Measurements from ENCODE around the gene TSPAN1.

TSPAN1 gene, protein sequence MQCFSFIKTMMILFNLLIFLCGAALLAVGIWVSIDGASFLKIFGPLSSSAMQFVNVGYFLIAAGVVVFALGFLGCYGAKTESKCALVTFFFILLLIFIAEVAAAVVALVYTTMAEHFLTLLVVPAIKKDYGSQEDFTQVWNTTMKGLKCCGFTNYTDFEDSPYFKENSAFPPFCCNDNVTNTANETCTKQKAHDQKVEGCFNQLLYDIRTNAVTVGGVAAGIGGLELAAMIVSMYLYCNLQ
- 0 reads per million in 4 experiments for total RNA-seq

DNA sequence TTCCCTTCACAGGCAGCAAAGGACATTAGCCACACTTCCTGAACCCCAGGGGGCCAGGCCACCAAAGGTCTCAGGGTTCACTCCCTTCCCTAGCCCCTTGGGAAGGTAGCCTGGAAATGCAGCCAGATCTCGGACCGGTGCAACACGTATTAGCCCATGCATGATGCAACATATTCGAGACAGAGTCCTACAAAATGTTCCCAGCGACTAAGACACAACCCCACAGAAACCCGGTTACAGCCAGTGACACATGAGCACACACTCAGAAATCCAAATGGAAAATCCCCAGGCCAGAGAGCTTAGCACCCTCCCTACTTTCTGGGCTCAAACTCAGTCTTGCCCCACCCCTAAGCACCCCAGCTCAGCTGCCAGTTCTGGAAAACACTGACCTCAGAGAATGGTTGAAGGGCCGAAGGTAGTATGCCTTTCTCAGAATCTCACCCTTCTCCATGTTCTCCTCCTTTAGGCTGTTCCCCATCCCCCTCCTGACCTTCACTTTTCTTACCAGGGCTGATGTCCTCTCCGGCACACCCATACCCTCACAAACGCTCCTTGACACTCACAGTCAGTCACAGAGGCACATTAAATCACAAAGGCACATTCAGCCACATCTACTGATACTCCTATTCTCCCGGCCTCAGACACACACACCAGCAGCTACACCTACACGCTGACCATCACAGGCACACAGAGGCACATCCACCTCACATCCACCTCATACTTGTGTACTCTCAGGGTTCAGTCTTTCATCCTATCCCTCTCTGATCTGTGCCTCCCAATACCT is at the start of gene TSPAN1:
TSS of gene TSPAN1 (plus strand) at position 640 of the 784 bp plus-strand sequence. CDS start 6,021 bp downstream, outside the sequence.
- no peak for DNase-seq

DNA sequence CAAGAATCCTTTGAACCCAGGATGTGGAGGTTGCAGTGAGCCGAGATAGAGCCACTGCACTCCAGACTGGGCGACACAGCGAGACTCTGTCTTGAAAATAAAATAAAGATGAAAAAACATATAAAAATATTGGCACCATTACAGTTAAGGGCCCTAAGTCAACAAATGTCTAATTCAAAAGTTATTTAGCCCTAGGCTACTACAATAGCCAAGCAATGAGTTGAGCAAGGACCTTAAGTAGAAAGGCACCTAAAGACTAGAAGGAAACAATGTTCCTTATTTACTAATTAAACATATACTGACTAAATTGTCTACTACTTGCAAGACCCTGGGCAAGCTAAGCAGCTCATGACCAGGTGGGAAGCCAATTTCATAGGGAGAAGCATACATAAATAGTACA is 46.5 kb upstream of the TSPAN1 start:
- no peak for DNase-seq

DNA sequence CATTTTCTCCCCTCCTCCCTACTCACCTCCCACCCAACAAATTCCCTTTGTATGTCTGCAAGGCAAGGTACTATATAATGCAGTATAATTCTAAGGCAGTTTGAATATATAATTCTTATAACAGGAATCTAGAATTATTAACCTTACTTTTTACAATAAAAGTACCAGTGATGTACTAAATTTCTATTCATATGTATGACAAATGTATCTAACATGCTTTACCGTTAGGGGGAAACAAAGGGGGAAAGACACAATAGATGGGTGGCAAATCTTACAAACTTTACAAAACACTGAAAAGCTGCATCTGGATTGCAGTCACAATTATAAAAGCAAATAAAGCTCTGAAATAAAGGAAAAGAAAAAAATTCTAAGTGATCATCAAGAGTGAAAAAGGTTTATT is 44.8 kb upstream of the TSPAN1 start:
- DNase-seq = no peak

DNA sequence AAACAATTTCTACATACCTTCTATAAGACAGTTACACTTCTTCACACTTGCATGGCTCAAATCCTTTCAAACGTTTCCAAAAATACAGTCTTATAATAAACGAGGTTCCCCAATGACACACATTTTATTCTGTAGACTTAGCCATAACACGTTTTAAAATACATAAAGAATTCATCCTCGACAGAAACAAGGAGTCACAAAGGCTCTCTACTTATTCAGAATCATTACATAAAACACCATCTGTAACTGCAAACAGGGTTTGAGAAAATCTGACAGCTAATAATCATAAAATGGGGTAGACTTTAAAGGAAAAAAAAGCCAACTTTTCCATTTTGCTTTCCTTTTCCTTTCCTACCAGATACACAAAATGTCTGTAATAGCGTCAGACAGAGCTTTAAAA is 44.3 kb upstream of the TSPAN1 start:
- DNase-seq = no peak

DNA sequence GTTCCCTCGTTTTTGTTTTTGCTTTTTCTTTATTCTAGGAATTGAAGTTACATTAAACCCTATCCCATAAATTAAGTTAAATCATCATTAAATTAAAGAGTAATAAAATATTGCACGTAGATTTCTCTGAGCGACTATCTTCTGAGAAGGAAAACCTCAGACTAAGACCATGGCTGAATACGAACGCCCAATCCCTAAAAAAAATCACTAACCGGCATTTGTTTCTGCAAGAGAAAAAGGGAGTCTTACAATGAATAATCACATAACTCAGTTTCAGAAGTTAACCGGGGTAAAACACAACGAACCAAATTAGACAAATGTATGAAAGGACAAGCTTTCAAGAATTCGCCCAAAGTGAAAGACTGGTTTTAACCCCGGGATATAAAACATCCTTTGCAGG is 43.8 kb upstream of the TSPAN1 start:
- no peak for DNase-seq

DNA sequence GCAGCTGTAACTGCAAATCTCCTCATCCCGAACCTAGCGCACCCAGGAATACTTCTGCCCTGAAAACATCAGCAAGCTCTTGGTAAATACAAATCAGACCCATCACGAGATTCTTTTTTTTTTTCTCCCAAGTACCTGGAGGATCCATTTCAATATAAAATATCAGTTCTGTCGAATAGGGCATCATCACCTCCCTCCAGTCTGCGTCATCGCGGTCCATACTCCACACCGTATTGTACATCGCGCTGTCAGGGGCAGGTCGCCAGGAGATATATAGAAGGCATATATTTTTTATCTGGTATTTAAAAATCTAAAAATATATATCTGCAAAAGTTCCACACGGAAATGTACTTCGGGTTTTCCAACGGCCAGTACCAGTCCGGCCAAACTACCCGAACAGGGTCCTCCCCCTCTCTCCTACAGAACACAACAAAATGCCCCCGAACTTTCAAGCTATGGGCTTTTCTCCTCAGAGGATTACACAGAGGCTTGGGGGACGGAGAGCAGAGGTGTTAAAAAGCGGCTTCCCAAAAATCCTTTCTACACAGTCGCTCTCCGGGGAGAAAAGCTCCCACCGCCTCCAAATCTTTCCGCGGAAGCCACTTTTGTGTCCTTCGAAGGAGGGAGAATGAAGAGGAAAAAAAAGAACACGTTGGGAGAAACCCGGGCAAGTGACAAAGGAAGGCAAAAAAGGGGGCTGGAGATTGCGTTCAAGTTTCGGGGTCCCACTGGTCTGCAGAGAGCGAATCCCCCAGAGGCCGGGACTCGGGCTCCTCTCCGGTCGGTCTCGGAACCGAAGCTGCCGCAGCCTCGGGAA is 43.0 kb upstream of the TSPAN1 start:
- no peak for DNase-seq

DNA sequence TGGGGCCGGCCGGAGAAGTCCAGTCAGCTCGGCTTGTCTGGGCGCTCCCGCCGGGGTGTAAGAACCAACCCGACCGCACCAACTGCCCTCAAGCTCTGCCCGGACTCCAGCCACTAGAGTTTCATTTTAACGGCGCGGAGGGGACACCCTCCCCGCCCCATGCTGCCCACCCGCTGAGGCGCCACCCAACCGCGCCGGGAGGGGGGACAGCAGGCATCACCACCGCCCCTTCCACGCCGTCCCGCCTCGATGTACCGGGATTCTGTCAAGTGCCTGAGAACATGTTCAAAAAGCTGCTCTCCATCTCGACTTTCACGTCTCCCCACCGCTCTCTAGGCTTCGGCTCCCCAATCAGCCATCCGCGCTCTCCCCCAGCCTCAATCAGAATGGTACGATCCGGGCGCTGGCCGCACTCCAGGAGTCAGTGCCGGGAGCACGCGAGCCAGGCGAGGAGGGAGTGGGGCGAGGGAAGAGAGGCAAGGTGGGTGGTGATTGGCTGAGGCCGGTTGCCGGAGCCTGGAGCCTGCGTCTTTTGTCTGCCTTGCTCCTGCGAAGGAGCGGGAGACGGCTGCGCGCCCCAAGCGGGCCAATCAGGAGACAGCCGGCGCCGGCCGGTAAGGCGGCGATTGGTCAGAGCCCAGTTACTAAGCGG is 42.2 kb upstream of the TSPAN1 start, which contains the start of gene PIK3R3:
TSS of gene PIK3R3 (minus strand) at position 101 of the 652 bp plus-strand sequence. CDS start 677 bp downstream, outside the sequence.
- DNase-seq = peak; percentile 74

DNA sequence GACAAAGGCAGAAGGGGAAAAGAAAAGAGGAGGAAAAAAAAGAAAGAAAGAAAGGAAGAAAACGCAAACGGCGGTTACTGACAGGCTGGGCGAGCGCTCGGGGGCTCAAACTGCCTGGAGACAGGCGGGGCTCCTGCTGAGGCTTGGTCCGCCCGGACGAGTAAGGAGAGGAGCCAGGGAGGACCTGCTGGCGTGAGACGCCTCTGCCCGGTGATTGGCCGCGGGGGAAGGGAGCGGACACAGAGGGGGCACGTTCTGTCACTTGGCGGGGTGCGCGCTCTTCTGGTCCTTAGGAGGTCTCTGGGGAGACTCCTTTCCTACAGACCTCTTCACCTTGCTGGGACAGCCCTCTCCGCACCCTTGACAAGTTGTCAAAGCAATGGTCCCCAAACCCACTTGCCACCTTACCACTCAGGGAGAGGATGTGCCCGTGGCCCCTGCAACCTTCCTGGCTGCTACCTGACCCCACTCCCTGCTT is 41.7 kb upstream of the TSPAN1 start:
- DNase-seq = no peak

DNA sequence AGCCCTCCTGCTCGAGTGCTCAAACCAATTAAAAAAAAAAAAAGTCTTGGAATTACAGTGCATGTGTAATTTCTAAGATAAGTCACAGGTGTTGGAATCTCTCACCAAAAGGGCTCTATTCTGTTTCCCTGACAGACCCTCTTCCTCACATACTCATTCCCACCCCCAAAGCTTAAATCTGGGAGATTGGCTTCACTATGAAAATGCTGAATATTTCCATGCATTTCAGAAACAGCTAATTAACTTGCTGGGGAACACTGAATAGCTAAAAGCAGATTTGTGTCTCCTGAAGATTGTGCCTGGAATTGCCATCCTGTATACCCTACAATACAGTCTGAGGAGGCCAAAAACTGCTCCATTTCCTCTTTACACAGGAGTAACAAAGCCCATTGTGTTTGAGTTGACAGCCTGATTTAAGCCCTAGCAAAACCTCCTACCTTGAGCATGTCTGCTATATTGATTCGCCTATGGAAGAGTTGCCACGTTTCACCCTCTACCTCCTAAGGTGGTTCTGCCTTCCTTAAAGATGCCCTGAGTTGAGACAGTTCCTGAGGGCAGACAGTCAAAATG is 41.0 kb upstream of the TSPAN1 start:
- no peak for DNase-seq

DNA sequence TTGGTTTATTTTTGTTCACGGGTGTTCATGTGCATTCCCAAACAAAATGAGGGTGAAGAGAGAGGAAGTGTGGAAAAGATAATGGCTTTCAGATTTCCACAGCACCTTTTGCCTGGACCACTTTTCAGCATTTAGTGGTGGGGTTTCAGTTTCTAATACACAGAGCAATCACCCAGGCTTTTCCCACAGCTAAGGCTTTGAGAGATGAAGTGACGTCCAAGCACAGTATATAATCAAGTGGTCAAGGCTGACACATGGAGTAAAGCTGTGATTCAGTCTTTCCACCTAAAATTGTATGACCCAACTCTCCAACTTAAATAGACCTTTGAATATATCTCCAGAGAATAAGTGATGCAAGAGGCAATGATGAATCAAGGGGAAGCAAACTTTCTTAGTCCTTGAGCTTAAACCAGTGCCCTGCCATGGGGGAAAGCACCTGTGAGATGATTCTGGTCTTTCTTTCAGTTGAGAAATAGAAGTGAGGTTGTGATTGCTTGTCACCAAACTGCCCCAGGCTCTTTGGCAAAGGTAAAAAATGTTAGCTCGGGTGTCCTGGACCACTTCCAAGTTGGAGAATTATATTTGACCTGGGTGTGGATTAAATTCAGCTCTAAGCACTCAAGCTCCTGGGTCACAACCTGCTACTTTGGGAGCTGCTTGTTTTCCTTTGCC is 40.1 kb upstream of the TSPAN1 start:
- no peak for DNase-seq

DNA sequence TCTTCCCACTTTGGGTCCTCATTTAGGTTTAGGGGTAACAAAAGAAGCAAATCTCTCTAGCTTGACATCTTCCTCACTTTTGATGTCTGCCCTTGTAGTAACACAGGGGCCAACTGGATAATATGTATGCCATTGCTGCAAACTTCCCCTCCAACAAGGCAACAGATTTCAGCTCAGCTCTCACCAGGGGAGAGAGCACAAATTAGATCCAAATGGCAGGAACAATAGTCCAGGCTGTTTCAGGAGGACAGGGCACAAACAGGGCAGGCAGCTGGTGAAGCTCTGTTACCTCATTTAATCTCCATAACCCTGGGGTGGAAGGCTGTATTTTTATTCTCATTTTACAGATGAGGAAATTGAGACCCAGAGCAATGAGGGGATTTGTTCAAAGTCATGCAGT is 38.2 kb upstream of the TSPAN1 start:
- no peak for DNase-seq

DNA sequence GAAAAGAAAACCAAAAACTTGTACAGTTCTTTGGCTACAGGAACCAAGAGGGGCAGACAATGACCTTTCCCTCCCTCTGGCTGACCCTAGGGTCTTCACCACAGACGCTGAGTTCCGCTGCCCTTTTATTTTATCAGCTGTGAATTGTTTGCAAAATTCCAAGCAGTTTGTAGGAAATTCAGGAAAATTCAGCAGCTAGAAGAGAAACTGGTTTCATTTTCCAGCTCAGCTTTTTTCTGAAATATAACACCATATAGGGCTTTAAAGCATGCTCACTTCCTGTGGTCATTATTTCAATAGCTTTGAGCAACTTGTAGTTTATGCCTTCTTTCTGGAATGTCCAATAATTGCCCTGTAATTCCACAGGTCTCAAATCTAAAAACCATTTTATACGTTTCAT is 37.0 kb upstream of the TSPAN1 start:
- DNase-seq = no peak

DNA sequence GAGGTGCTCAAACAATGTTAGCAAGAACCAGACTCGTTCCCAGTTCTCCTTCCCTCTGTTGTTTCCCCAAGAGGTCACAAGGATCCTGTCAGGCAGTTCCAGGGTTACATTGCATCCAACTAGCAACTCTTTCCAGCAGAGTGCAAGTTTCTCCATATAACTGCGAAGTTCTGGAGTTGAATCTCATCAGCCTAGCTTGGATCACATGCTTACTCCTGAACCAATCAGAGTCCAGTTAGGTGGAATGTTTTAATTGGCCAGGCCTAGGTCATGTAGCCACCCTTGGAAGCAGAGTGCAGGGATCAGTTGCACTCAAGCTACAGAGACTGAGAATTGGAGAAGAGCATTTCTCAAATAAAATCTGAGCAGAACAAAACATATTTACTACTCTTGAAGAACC is 26.6 kb upstream of the TSPAN1 start:
- no peak for DNase-seq

DNA sequence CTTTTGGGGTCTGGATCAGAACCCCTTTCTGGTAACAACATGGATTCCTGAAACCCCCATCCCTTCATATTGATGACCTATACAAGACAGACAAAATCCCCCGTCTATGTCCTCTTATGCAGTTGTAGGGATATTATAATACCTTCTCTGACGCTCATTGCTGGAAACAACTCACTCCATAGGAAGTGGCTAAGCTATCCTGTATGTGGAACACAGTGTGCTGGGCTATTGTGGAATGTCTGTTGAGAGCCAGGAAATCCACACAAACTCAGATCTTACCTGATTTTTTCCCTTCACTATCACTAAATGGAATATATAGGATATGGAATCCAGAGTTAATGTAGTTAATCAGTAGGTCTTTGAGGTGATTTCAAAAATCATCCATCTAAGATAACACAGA is 24.8 kb upstream of the TSPAN1 start:
- no peak for DNase-seq

DNA sequence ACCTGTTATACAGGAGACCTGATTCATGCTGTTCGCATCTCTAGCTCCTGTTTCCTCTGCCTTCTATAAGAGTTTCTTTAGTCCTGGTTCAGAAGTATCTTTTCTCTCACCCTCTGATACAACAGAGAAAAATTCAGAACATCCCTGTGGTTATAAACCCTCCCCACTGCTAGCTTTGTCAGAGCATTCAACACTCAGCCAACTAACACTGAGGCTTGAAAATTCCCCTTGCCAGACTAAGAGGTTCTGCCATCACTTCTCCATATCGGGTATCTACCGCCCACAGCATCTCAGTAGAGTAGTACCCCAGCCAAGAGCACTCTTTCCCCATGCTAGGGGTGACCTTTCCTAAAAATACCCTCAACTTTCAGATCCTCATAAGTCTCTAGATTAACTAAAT is 22.9 kb upstream of the TSPAN1 start:
- DNase-seq = no peak

DNA sequence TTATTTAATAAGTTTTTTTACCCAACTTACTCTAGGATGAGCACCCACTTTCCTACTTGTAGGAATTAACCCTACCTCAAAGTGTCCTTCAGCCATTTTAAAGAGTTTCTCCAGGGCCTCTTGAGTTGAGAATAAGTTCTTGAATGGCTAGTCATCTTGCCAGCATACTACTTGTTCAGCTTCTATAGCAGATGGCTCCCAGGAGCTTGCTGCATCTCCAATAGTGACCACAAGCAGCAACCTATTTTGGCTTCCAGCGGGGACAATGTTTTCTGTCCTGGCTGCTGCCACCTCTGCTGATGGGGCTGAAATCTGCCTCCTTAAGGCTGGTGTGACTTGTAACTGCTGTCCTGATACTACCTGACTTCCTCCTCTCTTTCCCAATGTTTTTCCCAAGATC is 21.7 kb upstream of the TSPAN1 start:
- no peak for DNase-seq

DNA sequence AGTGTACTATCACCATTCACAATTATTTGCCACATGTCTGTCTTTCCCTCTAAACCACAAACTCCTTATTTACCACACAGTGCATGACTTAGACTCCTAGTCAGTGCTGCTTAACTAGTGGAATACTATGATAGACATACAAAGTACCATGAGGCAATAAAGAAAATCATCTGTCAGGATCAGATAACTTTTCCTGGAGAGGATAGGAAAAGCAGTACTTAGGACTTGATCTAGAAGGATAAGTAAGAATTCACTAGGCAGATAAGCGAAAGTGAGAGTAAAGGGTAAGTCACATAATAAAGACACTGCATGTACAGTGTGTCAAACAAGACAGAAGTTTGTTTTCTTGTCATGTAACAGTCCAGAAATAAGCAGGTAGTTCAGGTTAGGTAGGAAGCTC is 21.2 kb upstream of the TSPAN1 start:
- DNase-seq = no peak

DNA sequence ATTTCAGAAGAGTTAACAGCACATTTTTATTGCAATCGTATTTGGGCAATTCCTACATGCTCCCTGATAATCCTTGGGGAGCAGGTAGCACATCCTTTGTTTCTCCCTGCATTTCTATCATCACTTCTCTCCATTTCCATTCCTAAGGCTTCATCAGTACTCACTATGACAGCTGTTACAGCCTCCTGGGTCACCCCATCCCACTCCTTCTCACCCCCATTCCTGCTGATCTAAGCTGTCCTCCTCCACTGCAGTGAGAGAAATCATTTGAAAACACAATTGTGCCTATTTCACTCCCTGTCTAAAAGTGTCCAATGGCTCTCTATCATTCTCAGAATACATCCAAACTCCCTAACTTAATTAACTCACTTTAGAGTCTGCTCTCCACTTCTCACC is 17.0 kb upstream of the TSPAN1 start:
- DNase-seq = no peak

DNA sequence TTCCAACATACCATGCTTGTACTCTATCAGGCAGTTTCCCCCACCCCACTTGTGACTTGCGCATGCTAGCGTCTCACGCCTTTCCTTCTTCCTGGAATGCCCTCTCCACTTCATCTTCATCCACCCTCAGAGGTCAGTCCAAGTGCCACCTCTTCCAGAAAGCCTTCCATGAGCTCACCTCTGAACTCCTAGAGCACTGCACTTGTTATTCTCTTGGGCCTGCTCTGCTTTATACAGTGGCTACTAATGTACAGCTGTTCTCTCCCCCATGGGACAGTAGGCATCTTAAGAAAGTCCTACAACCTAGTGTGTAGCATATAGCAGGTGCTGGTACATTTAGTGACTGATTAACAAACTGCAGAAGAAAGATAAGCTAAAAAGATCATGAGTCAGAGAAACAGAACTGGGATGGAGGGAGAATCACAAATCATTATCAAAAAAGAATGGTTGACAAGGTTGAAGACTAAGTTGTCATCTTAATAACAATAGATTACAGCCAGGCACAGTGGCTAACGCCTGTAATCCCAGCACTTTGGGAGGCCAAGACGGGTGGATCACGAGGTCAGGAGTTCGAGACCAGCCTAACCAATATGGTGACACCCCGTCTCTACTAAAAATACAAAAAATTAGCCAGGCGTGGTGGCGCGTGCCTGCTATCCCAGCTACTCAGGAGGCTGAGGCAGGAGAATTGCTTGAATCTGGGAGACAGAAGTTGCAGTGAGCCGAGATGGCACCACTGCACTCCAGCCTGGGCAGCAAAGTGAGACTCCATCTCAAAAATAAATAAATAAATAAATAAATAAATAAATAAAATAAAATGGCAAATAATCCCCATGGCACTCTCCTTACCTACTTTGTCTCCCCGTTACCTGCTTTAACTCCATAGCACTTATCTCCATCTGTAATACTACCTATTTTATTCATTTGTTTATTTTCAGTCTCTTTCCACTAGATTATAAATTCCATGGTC is 16.3 kb upstream of the TSPAN1 start:
- no peak for DNase-seq

DNA sequence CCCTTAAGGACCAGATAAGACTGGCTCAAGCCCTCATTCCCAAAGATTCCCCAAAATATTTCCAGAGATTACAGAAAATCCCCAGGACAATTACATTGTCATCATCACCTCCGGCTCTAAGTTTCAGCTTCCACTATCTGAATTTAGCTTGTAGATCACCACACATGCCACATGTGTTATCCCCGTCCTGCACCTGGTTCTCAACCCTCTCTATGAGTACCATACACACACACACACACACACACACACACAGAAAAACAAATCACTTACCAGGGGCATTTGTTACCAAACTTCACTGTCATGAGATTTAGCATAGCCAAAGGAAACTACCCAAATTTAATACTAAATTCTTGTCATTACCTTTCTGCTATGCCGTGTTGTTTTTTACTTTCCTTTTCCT is 15.4 kb upstream of the TSPAN1 start:
- no peak for DNase-seq

DNA sequence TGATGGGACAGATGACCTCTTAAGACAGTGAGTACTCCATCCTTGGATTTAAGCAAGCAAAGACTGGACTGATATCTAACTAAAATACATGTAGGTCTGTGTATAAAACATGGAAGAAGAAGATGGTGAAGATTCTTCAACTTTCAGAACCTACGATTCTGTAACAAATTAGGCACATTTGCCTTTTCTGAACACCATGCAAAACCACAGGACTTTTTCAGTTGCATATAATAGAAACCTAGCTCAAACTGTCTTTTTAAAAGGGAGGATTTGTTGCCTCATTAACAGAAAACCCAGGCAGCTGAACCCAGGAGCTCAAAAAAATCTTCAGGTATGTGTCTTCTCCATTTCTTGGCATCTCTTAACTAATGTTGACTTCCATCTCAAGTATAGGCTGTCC is 14.7 kb upstream of the TSPAN1 start:
- DNase-seq = no peak
